ENCODE results near the gene LLGL1. TPM values are rescaled to one million over a fixed set of nuclear protein-coding genes. Genes with fewer than 3 reads are reported as not detected.

The LLGL1 gene
- polyA plus RNA-seq, 3 donors, result 0.52 to 10.8 (median 0.76) TPM

- Histone ChIP-seq H3K79me2 (ENCODE audit: insufficient read depth, low read length) (no peaks in the 10 kb centered on the region), H3K36me3 (replicated peaks in 1 of 2; ENCODE audit: control insufficient read depth in 1 of 2, insufficient read depth in 2 of 2, low read length in 2 of 2) (peaks cover 75 to 90% of the 10 kb centered on the region in 2 donors), H3K9ac (ENCODE audit: insufficient read depth, low read length, poor library complexity, severe bottlenecking) (no peak overlapping the region), H3K27me3 (ENCODE audit: control insufficient read depth in 2 of 2, insufficient read depth in 2 of 2, low read length in 2 of 2) (no peaks in the 10 kb centered on the region), H3K4me2 (replicated peaks; ENCODE audit: extremely low read depth, low read length, poor library complexity, severe bottlenecking) (no peak overlapping the region), H3K27ac (ENCODE audit: low read depth in 1 of 2, low read length in 2 of 2) (no peak overlapping the region), H2AFZ (ENCODE audit: insufficient read depth, low read depth, low read length, poor library complexity, severe bottlenecking) (no peak overlapping the region), H3K4me3 (replicated peaks in 1 of 3; ENCODE audit: low read depth in 2 of 3, low read length in 3 of 3) (no peak overlapping the region), H3K9me3 (replicated peaks in 1 of 2; ENCODE audit: control insufficient read depth in 1 of 2, insufficient read depth in 1 of 2, low read length in 2 of 2) (no peaks in the 10 kb centered on the region), H3K4me1 (ENCODE audit: control insufficient read depth in 1 of 2, insufficient read depth in 2 of 2, low read length in 2 of 2) (no peaks in the 10 kb centered on the region), H4K20me1 (ENCODE audit: insufficient read depth, low read length) (peaks cover 75% of the 10 kb centered on the region)
- H3K4me1 Mint-ChIP-seq, result peaks cover 6% of the 10 kb centered on the region
- peaks cover 0 to 5% (median 1%) of the 10 kb centered on the region in 3 donors for H3K27me3 Mint-ChIP-seq (ENCODE audit: low read depth in 3 of 3)
- peak overlapping the region in 1 of 2 donors; percentile 31 for H3K4me3 Mint-ChIP-seq
- peak in 1 of 3 donors; percentile 20 for DNase-seq
- H3K9me3 Mint-ChIP-seq, result no peaks in the 10 kb centered on the region
- peak overlapping the region in 4 of 7 donors; percentile 3 to 54 (median 33) for H3K27ac Mint-ChIP-seq
- intact Hi-C loops (cut with micrococcal nuclease), result no loop called here
- no peak for TF ChIP-seq CTCF (IDR thresholded peaks at IDR 0.05)
- WGBS (ENCODE audit: insufficient coverage), result 88% methylated on average over 26 of the region's 46 CpGs
- H3K36me3 Mint-ChIP-seq, result peaks cover 66 to 86% of the 10 kb centered on the region in 2 donors
Observed at GRCh38 chr17:18246880-18247612, 21.6 kb downstream of the LLGL1 start.

- peaks cover 81% of the 10 kb centered on the region for H4K20me1 ChIP-seq (ENCODE audit: insufficient read depth, low read length)
- Mint-ChIP-seq H3K4me1 (peaks cover 6% of the 10 kb centered on the region), H3K9me3 (no peaks in the 10 kb centered on the region), H3K27ac (peak overlapping the region in 3 of 7 donors; percentile 45 to 62 (median 48)), H3K36me3 (peaks cover 71 to 91% of the 10 kb centered on the region in 2 donors), H3K4me3 (no peak overlapping the region), H3K27me3 (ENCODE audit: low read depth in 3 of 3) (peaks cover 0 to 5% (median 1%) of the 10 kb centered on the region in 3 donors)
- H2AFZ ChIP-seq (ENCODE audit: insufficient read depth, low read depth, low read length, poor library complexity, severe bottlenecking), result no peak overlapping the region
- no peak overlapping the region for H3K4me2 ChIP-seq (replicated peaks; ENCODE audit: extremely low read depth, low read length, poor library complexity, severe bottlenecking)
- no peak for TF ChIP-seq CTCF (IDR thresholded peaks at IDR 0.05)
- H3K27me3 ChIP-seq (ENCODE audit: control insufficient read depth in 2 of 2, insufficient read depth in 2 of 2, low read length in 2 of 2), result no peaks in the 10 kb centered on the region
- peaks cover 77 to 90% of the 10 kb centered on the region in 2 donors for H3K36me3 ChIP-seq (replicated peaks in 1 of 2; ENCODE audit: control insufficient read depth in 1 of 2, insufficient read depth in 2 of 2, low read length in 2 of 2)
- H3K4me3 ChIP-seq (replicated peaks in 1 of 3; ENCODE audit: low read depth in 2 of 3, low read length in 3 of 3), result no peak overlapping the region
- no peak overlapping the region for H3K27ac ChIP-seq (ENCODE audit: low read depth in 1 of 2, low read length in 2 of 2)
- no peaks in the 10 kb centered on the region for H3K79me2 ChIP-seq (ENCODE audit: insufficient read depth, low read length)
- H3K9me3 ChIP-seq (replicated peaks in 1 of 2; ENCODE audit: control insufficient read depth in 1 of 2, insufficient read depth in 1 of 2, low read length in 2 of 2), result no peaks in the 10 kb centered on the region
- intact Hi-C loops (cut with micrococcal nuclease), result no loop called here
- 94% methylated on average over 29 of the region's 30 CpGs for WGBS (ENCODE audit: insufficient coverage)
- H3K9ac ChIP-seq (ENCODE audit: insufficient read depth, low read length, poor library complexity, severe bottlenecking), result no peak overlapping the region
- H3K4me1 ChIP-seq (ENCODE audit: control insufficient read depth in 1 of 2, insufficient read depth in 2 of 2, low read length in 2 of 2), result no peaks in the 10 kb centered on the region
- no peak for DNase-seq
Observed at GRCh38 chr17:18247613-18248001, 22.2 kb downstream of the LLGL1 start.
